Lower leg skin (tissue), 3 donors: ENCODE measurements around the gene VAMP7.
"Not testable (repeated sequence)": the region's sequence is repeated elsewhere in the genome, so short reads cannot be mapped to it uniquely, and the experiment has no call there.

Experiments
- POLR2A ChIP-seq, 2 donors: fragments of 450-650 bp; IDR thresholded peaks; one replicate each; pipeline ENCODE4 v1.6.1; 2016 to 2017; ENCODE audit warnings: antibody characterized with exemption in 2 of 2, mild to moderate bottlenecking in 1 of 2, moderate library complexity in 1 of 2
- TF ChIP-seq, protein P1 (sequence below), 3 donors: fragments of 450-650 bp; IDR thresholded peaks; one replicate each; pipeline ENCODE4 v1.5.1; 2016; ENCODE audit warnings: antibody characterized with exemption in 3 of 3, mild to moderate bottlenecking in 3 of 3, moderate library complexity in 2 of 3

DNA sequence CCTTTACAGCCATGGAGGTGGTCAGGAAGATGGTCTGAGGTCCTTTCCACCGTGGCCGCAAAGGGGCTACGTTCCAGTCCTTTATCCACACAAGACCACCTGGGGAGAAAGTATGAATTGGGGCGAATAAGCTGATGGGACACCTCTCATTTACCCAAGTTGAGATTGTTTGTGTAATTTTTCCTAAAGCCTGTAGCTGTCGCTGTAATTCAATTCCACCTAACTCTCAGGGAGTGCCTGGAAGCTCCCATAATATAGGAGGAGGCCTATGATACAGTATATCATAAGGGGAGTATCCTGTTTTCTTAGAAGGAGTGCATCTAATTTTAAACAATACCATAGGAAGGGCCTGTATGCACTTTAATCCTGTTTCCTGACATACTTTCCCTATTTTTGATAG is 90.5 kb downstream of the VAMP7 start:
- TF ChIP-seq, protein P1, sequence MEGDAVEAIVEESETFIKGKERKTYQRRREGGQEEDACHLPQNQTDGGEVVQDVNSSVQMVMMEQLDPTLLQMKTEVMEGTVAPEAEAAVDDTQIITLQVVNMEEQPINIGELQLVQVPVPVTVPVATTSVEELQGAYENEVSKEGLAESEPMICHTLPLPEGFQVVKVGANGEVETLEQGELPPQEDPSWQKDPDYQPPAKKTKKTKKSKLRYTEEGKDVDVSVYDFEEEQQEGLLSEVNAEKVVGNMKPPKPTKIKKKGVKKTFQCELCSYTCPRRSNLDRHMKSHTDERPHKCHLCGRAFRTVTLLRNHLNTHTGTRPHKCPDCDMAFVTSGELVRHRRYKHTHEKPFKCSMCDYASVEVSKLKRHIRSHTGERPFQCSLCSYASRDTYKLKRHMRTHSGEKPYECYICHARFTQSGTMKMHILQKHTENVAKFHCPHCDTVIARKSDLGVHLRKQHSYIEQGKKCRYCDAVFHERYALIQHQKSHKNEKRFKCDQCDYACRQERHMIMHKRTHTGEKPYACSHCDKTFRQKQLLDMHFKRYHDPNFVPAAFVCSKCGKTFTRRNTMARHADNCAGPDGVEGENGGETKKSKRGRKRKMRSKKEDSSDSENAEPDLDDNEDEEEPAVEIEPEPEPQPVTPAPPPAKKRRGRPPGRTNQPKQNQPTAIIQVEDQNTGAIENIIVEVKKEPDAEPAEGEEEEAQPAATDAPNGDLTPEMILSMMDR (IDR thresholded peaks at IDR 0.05): not testable (repeated sequence)
- TF ChIP-seq POLR2A (IDR thresholded peaks at IDR 0.05): not testable (repeated sequence)
